Hematopoietic multipotent progenitor cell treated with erythropoietin and hydrocortisone succinate and interleukin-3 and kit ligand, for 8 days (in vitro differentiated cells): Measurements from ENCODE around the gene MRM3.
"Not testable (repeated sequence)": the region's sequence is repeated elsewhere in the genome, so short reads cannot be mapped to it uniquely, and the experiment has no call there.

Experiments used
- DNase-seq: peaks from one replicate; pipeline ENCODE4 v3.0.0-alpha.2; 2015

Gene MRM3

GRCh38 chr17:797236-797840 is 15.2 kb downstream of the MRM3 start:
- no peak for DNase-seq

- DNase-seq: no peak
Observed at GRCh38 chr17:798246-798645, 16.1 kb downstream of the MRM3 start.

DNA sequence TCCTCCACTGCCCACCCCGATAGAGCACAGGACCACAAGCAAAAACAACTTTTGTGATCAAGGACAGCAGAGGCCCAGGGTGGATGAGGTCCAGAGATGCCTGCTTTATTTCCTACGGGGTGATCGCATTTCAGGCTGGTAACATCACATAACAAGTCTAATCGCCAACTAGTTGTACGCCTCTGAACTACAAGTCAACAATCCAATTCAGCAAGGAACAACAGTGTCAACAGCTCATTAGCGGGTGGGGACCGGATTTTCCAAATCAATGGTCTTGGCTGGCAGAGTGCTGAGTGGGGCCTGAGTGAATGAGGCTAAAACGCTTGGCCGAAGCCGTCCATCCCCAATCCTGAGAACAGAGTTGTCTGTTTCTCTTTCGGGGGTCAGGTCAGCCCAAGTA is 17.1 kb downstream of the MRM3 start:
- no peak for DNase-seq

GRCh38 chr17:800446-801242 is 18.5 kb downstream of the MRM3 start:
- no peak for DNase-seq

- no peak for DNase-seq
Observed at GRCh38 chr17:801660-802059, 19.5 kb downstream of the MRM3 start.

DNA sequence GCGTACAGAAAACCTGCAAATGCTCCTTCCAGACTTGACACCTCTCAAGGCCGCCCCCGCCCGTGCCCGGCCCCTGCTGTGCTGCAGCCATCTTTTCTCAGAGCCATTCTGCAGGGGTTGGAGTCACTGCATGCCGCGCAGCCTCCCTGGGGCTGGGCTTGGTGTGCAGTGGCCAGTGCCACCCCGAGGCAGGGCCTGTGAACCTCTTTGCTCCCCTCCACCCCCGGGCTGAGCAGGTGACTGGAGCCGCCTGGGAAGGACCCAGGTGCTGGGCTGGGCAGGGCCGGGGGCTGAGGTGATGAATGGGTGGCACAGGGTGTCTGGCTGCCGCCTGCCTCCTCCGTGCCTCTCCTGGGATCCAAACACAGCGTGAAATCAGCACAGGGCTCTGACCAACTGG is 20.3 kb downstream of the MRM3 start:
- no peak for DNase-seq

DNA sequence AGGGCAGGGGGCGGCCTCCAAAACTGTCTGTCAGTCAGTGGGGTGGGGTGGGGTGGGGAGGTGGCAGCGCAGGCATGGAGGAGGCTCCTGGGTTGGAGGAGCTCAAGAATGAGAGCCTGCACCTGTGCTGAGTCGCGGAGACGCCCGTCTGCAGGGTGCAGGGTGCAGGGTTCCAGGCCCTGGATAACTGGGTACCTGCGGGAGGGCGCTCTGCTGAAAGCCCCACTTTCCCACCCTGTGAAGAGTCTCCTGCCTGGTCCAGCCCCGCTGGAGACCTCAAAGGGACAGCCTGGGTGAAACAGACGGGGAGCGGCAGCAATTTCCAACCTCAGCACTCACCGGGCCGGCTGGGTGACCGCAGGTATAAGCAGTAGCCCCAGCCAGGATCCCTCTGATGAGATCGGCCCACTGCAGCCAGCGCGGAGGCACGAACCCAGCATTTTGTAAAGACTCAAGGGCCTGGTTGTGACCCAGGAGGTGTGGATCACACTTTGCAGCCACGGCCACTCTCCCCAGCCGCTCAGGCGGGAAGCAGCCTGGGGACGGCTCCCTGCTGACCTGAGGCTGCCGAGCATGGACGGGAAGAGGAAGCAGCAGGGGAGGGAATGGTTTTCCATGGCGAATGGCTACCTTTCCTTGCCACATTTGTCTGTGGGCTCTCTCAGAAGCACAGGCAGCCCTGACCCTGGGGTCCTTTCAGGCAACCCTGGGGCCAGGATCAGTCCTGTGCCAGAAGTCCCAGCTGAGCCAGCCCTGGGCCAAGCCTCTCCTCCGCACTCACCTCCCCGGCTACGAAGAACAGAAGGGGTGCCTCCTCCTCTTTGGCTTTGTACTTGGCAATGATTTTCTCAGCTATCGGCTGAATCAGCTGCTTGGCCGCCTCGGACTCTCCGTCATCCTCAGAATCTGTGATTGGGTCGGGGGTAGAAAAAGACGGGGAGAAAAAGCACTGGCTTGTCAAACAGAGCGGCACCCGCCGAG is 21.0 kb downstream of the MRM3 start:
- DNase-seq: no peak

DNA sequence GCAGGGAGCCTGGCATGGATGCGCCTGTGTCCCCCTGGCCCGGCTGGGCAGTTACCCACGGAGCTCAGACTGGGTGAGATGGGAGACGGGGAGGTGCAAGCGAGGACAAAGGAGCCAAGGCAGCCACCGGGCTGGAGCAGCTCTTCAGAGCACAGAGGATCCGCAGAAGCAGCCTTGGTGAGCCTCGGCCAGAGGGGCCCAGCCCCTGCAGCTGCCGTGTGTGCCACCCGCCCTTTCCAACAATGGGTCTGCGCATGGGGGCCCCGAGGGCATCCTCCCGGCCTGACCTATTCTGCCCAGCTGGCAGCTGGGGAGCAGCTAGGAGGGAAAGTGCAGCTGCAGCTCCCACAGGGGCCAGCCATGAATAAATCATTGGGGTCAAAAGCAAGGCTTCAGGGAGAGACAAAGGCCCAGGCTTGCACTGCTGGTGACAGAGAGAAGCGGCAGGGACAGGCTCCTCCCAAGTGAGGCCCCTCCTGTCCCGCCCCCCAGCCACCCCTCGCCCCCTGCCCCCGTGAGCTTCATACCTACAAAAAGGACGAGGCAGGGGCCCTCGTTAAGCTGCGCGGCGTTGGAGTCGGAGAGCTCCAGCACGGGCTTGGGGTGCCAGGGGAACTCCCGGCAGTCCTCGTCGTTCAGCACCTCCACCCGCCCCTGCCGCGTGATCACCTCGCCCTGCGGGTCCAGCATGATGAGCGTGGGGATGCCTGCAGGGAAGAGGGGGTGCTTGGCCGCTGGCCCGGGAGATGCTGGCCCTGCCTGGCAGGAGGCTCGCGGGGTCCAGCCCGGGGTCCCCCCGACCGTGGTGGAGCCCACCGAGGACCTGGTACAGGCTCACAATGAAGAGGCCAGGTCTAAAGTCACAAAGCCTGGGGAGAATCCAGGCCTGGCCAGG is 22.6 kb downstream of the MRM3 start:
- no peak for DNase-seq

GRCh38 chr17:805886-806285 is 23.7 kb downstream of the MRM3 start:
- DNase-seq: not testable (repeated sequence)

GRCh38 chr17:806346-806745 is 24.2 kb downstream of the MRM3 start:
- DNase-seq: no peak

DNA sequence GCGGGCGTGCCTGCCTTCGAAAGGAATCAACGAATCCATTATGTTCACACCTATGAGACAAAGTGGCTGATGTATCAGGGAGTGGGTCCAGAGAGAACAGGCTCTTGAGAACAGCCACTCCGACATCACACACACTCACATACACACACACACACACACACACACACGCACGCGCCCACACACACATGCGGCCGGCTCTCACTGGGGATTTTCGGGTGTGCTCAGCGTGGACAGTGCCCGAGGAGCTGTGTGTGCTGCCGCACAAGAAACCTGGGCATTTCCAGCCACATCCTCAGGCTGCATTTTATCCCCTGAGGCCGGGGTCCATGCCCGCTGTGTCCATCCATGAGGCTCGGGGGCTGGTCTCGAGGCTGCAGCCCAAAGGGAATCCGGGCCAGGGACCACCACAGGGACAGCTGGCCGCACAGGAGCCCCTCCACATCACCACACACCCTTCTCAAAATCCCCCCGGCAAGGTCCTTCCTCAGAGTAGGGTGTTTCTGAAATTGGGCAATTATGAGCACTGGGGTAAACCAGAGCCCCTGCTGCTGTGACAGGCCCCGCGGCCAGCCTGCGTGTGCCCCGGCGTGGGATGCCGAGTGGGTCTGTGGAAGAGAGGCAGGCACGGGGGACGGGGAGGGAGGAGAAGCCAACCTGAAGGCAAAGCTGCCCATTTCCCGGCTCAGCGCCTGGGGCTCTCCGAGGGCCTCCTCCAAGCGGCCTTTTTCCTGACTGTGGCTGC is 24.8 kb downstream of the MRM3 start:
- DNase-seq: no peak

- DNase-seq: no peak
Observed at GRCh38 chr17:807523-808294, 25.6 kb downstream of the MRM3 start.

DNA sequence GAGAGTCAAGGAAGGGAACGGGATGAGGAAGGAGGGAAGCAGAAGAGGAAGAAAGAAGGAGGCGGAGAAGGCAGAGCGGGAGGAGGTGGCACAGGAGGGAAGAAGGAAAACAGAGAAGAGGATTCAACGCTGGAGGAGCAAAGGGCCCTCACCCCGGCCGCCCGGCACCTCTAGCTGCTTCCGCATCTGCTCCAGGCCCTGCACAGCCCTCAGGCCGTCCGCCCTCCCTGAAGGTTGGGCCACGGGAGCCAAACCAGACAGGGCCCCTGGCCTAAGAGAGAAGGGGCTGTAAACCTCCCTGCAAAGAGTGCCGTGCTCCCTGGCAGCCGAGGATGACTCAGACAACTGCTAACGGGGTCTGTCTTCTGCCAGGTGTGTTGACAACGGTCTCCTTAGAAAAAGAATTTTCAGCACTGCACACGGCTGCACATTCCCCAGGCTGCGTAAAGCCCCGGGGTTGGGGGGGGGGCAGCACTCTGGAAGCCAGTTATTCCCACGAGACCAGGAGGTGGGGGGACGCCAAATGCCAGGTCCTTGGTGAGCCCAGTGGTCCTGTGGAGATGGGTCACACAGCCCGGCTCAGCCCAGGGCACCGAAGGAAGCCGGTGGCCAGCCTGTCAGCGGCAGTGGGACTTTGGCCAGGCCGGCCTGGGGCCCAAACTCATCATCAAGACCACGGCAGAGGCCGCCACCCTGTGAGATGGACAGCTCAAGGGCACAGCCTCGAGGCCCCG is 29.1 kb downstream of the MRM3 start:
- DNase-seq: no peak

GRCh38 chr17:812638-813204 is 30.6 kb downstream of the MRM3 start:
- DNase-seq: no peak

DNA sequence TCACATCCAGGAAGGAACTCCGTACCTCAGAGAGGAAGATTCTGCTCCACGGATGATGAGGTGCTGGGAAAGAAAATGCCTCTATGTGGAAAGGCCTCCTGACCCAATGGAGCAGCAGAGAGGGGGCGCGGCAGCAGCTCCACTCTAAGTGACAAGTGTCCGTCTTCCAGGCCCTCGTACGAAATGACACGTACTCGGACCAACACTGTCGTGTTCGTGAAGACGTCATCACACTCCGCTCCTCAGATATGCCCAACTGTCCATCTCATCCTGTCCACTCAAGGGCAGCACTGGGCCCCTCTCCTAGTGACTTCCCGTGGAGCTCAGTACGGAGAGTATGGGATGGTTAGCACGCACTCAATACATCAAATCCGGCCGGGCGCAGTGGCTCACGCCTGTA is 32.2 kb downstream of the MRM3 start:
- DNase-seq: no peak

GRCh38 chr17:819251-819650 is 37.1 kb downstream of the MRM3 start:
- DNase-seq: no peak

DNA sequence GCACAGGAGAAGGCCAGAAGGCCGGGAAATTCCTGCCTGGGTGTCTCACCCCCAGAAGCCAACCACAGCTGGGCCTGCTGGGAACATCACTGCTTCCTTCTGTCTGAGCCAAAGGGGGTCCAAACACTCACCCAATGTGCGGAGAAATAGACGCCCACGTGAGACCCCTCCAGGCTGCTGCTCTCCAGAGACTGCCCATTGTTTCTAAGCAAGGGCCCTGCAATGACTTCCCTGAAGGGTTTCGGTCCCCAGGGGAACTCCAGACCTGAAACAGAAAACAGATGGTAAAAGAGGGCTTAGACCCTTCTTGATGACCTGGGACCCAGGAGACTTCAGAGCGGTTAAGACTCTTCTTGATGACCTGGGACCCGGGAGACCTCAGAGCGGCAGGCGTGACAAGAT is 41.3 kb downstream of the MRM3 start:
- no peak for DNase-seq

- DNase-seq: no peak
Observed at GRCh38 chr17:824378-824777, 42.2 kb downstream of the MRM3 start.

- no peak for DNase-seq
Observed at GRCh38 chr17:825216-825615, 43.1 kb downstream of the MRM3 start.

DNA sequence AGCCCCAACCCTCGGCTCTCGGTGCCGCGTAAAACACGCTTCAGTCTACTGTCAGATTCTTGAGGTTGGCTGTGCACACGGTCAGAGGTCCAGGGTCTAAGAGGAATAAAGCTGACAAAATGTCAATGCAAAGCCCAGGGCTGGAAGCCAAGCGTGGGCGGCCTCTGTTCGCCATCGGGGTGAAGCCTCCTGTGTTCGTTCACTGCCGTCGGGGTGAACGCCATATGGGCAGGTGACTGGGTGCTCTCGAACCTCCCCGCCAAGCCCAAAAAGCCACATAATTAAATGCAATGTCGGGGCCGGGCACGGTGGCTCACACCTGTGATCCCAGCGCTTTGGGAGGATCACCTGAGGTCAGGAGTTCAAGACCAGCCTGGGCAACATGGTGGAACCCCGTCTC is 44.6 kb downstream of the MRM3 start:
- no peak for DNase-seq
